PC-9 (cell line): ENCODE measurements around the gene CNDP1.

Experiments
- CTCF ChIP-seq: fragments of 200-600 bp; sonication (generic); conservative IDR thresholded peaks from 2 replicates; pipeline ENCODE4 v1.6.1; 2017; ENCODE audit warnings: mixed run types, antibody characterized with exemption, mild to moderate bottlenecking, moderate library complexity
- EZH2 ChIP-seq: fragments of 200-600 bp; sonication (generic); IDR thresholded peaks from 2 replicates; pipeline ENCODE4 v1.8.0; 2017; ENCODE audit warnings: antibody characterized with exemption, low read depth

- no peak for TF ChIP-seq CTCF
- no peak for TF ChIP-seq EZH2
Observed at GRCh38 chr18:74567822-74568221, 33.5 kb downstream of the CNDP1 start.
